ENCODE measurements around the gene CHMP4A. TPM values are rescaled to one million over a fixed set of nuclear protein-coding genes. Genes with fewer than 3 reads are reported as not detected.

Gene CHMP4A
- total RNA-seq (100 to 1,000 TPM in 1 of 2 donors, 10 to 100 TPM in 1; 52.9 to 111 TPM), polyA plus RNA-seq (ENCODE audit: insufficient read depth, low read depth, low replicate concordance) (56.3 TPM)
- long read RNA-seq, donor 1, transcript CHMP4A-201 (6 exons, 1,393 nt) = major isoform, 22 of 24 reads
- long read RNA-seq, donor 1, partial matches to known transcripts = 0 of 24 reads
- long read RNA-seq, donor 1, other reads (novel, unspliced or antisense) = 0 of 24 reads
- long read RNA-seq, donor 2, transcript CHMP4A-201 (6 exons, 1,393 nt) = major isoform, 13 of 13 reads
- long read RNA-seq, donor 2, partial matches to known transcripts = 0 of 13 reads
- long read RNA-seq, donor 2, other reads (novel, unspliced or antisense) = 0 of 13 reads

GRCh38 chr14:24212924-24213865 is at the start of gene CHMP4A:
CHMP4A (minus strand) TSS chr14:24213488; CDS start chr14:24213439, 49 bp downstream.
- Histone ChIP-seq H3K27ac (peak within 1 kb of the TSS; percentile 90 to 91), H3K27me3 (no peaks in the 10 kb centered on the region), H3K4me3 (peak within 1 kb of the TSS; percentile 69 to 85), H3K36me3 (ENCODE audit: low read depth, missing control alignments) (no peaks in the 10 kb centered on the region), H3K9me3 (no peaks in the 10 kb centered on the region), H3K4me1 (peaks cover 21% of the 10 kb centered on the region)
- 1 to 3% methylated on average over 23 to 44 of the region's 53 CpGs for WGBS, 2 donors
- peak; percentile 97 for DNase-seq
- intact Hi-C loops (cut with DNase I; ENCODE audit: low total_unique reads) = no loop called here
- TF ChIP-seq POLR2A (IDR thresholded peaks at IDR 0.05) (no peak), CTCF (IDR thresholded peaks at IDR 0.05) (no peak)

- intact Hi-C loops (cut with DNase I; ENCODE audit: low total_unique reads) = no loop called here
Measured at GRCh38 chr14:24261969-24262327, 48.7 kb upstream of the CHMP4A start.

GRCh38 chr14:24261256-24261968 is 48.1 kb upstream of the CHMP4A start:
- Histone ChIP-seq H3K9me3 (no peaks in the 10 kb centered on the region), H3K36me3 (ENCODE audit: low read depth, missing control alignments) (no peaks in the 10 kb centered on the region), H3K4me3 (no peak overlapping the region), H3K4me1 (no peaks in the 10 kb centered on the region), H3K27ac (no peak overlapping the region), H3K27me3 (no peaks in the 10 kb centered on the region)
- DNase-seq = no peak
- 93 to 96% methylated on average over 20 of the region's 20 CpGs for WGBS, 2 donors
- TF ChIP-seq POLR2A (IDR thresholded peaks at IDR 0.05) (no peak), CTCF (IDR thresholded peaks at IDR 0.05) (no peak)
- intact Hi-C loops (cut with DNase I; ENCODE audit: low total_unique reads) = no loop called here

More at GRCh38 chr14:24261969-24262327, 48.7 kb upstream of the CHMP4A start:
- no peak for TF ChIP-seq CTCF (IDR thresholded peaks at IDR 0.05)
- no peak for TF ChIP-seq POLR2A (IDR thresholded peaks at IDR 0.05)
- H3K27ac ChIP-seq = no peak overlapping the region
- H3K4me1 ChIP-seq = no peaks in the 10 kb centered on the region
- H3K4me3 ChIP-seq = no peak overlapping the region
- H3K9me3 ChIP-seq = no peaks in the 10 kb centered on the region
- WGBS, 2 donors = 88 to 94% methylated on average over 7 to 19 of the region's 19 CpGs
- H3K27me3 ChIP-seq = no peaks in the 10 kb centered on the region
- H3K36me3 ChIP-seq (ENCODE audit: low read depth, missing control alignments) = no peaks in the 10 kb centered on the region
- no peak for DNase-seq

GRCh38 chr14:24260780-24261157 is 47.5 kb upstream of the CHMP4A start:
- no peaks in the 10 kb centered on the region for H3K27me3 ChIP-seq
- no peak overlapping the region for H3K4me3 ChIP-seq
- whole genome bisulfite sequencing, 2 donors = 76 to 94% methylated on average over 3 to 4 of the region's 4 CpGs
- TF ChIP-seq CTCF (IDR thresholded peaks at IDR 0.05) (no peak), POLR2A (IDR thresholded peaks at IDR 0.05) (no peak)
- intact Hi-C loops (cut with DNase I; ENCODE audit: low total_unique reads) = no loop called here
- no peak for DNase-seq
- H3K27ac ChIP-seq = no peak overlapping the region
- no peaks in the 10 kb centered on the region for H3K36me3 ChIP-seq (ENCODE audit: low read depth, missing control alignments)
- no peaks in the 10 kb centered on the region for H3K9me3 ChIP-seq
- no peaks in the 10 kb centered on the region for H3K4me1 ChIP-seq

Data from testis (tissue), 5 donors.